BE2C (cell line): Measurements from ENCODE around the gene GDF7.

Experiments used
- DNase-seq: peaks from one replicate; pipeline ENCODE4 v3.0.0-alpha.2; 2020
- H3K27me3 ChIP-seq: fragments of 250-450 bp; sonication (Bioruptor Pico); 2 replicates; pipeline ENCODE4 v1.5.1; 2020; ENCODE audit warnings: mild to moderate bottlenecking
- H3K36me3 ChIP-seq: fragments of 250-450 bp; sonication (Bioruptor Pico); 2 replicates; pipeline ENCODE4 v1.5.1; 2020; ENCODE audit warnings: mild to moderate bottlenecking
- H3K4me1 ChIP-seq: fragments of 250-450 bp; sonication (Bioruptor Pico); 2 replicates; pipeline ENCODE4 v1.5.1; 2020
- H3K4me3 ChIP-seq: 2 replicates; pipeline ENCODE4 v1.5.1; 2011; ENCODE audit warnings: low read depth, low read length
- H3K9me3 ChIP-seq: fragments of 250-450 bp; sonication (Bioruptor Pico); 2 replicates; pipeline ENCODE4 v1.5.1; 2020
- TF ChIP-seq, protein P1 (sequence below): IDR thresholded peaks from 2 replicates; pipeline ENCODE4 v1.5.1; 2012; ENCODE audit warnings: mild to moderate bottlenecking, low read depth, low read length

GDF7 gene

DNA sequence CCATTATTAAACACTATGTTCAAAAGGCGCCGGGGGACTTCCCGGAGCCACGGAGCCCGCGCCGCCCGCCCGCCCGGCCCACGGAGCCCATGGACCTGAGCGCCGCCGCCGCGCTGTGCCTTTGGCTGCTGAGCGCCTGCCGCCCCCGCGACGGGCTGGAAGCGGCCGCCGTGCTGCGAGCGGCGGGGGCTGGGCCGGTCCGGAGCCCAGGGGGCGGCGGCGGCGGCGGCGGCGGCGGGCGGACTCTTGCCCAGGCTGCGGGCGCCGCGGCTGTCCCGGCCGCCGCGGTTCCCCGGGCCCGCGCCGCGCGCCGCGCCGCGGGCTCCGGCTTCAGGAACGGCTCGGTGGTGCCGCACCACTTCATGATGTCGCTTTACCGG lies 197 bp downstream of the GDF7 start:
- no peaks in the 10 kb centered on the region; the same call in 1 of the 2 replicates for H3K4me1 ChIP-seq
- TF ChIP-seq, protein P1, sequence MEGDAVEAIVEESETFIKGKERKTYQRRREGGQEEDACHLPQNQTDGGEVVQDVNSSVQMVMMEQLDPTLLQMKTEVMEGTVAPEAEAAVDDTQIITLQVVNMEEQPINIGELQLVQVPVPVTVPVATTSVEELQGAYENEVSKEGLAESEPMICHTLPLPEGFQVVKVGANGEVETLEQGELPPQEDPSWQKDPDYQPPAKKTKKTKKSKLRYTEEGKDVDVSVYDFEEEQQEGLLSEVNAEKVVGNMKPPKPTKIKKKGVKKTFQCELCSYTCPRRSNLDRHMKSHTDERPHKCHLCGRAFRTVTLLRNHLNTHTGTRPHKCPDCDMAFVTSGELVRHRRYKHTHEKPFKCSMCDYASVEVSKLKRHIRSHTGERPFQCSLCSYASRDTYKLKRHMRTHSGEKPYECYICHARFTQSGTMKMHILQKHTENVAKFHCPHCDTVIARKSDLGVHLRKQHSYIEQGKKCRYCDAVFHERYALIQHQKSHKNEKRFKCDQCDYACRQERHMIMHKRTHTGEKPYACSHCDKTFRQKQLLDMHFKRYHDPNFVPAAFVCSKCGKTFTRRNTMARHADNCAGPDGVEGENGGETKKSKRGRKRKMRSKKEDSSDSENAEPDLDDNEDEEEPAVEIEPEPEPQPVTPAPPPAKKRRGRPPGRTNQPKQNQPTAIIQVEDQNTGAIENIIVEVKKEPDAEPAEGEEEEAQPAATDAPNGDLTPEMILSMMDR: no peak
- no peak for DNase-seq
- peaks cover 81% of the 10 kb centered on the region for H3K27me3 ChIP-seq
- H3K4me3 ChIP-seq: peak overlapping the region; percentile 17; the same call in 1 of the 2 replicates
- H3K9me3 ChIP-seq: no peaks in the 10 kb centered on the region; the same call in 1 of the 2 replicates
- no peaks in the 10 kb centered on the region for H3K36me3 ChIP-seq

DNA sequence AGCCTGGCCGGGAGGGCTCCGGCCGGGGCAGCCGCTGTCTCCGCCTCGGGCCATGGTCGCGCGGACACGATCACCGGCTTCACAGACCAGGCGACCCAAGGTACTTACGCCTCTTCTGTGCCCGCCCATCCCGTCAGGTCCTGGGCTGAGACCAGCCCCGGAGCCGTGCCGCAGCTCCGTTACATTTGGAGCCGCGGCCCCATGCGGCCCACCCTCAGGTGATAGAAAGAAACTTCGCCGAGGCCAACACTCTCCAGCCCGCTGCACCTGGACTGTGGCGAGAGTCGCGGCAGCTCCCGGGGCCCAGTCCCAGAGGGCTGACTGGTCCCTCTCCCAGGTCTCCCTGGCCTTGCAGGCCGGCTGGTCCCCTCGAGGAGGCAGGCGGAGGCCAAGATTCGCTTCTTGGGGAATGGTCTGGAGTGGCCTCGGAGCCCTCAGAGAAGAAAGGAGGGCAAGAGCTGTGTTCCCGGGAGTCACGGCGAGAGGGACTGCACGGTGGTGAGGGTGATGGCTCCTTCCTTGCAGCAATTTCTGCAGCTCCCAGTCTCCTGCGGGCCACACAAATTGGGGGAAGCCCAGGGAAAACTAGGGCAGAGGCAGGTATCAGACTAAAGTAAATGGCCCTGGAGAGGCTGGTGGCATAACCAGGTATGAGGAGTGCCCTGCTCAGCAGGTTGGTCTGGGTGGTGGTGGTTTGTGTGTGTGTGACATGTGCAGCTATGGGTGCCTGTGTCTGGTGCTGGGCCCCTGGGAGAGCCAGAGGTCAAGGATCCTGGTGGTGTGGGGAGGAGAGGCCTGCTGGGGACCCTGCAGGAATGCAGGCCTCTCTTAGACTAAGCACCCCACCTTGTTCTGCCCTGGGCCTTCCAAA lies 822 bp downstream of the GDF7 start:
- H3K4me1 ChIP-seq: no peaks in the 10 kb centered on the region; the same call in 1 of the 2 replicates
- H3K4me3 ChIP-seq: peak overlapping the region; percentile 17; the same call in 1 of the 2 replicates
- no peak for DNase-seq
- H3K36me3 ChIP-seq: no peaks in the 10 kb centered on the region
- no peaks in the 10 kb centered on the region; the same call in 1 of the 2 replicates for H3K9me3 ChIP-seq
- TF ChIP-seq, protein P1: no peak
- peaks cover 79% of the 10 kb centered on the region for H3K27me3 ChIP-seq

DNA sequence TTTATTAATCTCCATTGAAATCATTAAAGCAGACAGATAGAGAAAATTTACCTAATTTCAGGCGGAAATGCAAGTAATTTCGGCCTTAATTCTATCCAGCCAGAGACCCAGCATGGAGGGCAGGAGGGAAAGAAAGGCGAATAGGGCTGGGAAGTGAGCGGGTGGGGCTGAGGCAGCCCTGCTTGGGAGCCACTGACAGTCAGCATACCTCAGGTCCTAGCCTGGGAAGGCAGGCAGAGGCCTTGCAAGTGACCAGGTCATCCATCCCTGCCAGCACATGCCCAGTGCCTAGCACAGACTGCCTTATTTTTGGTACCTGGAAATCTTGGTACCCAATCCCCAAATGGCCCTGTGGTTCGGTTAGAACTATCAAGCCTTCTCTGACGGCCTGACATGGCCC lies 1.5 kb downstream of the GDF7 start:
- Histone ChIP-seq H3K4me1 (no peaks in the 10 kb centered on the region; the same call in 1 of the 2 replicates), H3K9me3 (no peaks in the 10 kb centered on the region; the same call in 1 of the 2 replicates), H3K36me3 (no peaks in the 10 kb centered on the region), H3K4me3 (no peak overlapping the region), H3K27me3 (peaks cover 75% of the 10 kb centered on the region)
- TF ChIP-seq, protein P1: no peak
- DNase-seq: no peak

DNA sequence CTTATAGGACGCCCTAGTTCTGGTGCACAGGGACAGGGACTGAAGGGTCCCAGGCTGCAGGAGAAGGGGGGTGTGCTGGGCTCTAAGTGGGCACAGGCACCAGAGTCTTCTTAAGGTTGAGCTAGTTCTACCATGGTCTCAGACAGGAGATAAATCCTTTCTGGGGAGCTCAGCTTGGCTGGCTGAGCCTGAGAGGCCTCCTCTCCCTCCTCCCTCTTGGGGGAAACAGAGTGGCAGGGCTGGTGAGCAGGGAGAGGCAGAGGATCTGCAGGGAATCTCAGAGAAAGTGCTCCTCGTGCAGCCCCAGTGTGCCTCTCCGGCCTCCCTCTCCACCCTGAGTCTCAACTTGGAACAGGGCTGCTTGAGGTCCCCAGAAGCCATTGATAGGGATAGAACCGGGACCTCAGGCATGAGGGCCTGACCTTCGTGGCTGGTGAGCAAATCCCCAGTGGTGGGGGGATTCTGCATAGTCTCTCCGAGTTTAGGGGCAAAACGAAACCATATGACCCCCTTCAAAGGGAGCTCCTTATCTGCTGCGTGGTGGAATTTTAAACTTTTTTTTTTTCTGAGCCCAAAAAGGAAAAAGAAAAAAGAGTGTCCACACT lies 2.0 kb downstream of the GDF7 start:
- DNase-seq: no peak
- Histone ChIP-seq H3K27me3 (peaks cover 70% of the 10 kb centered on the region), H3K9me3 (no peaks in the 10 kb centered on the region; the same call in 1 of the 2 replicates), H3K4me1 (no peaks in the 10 kb centered on the region; the same call in 1 of the 2 replicates), H3K36me3 (no peaks in the 10 kb centered on the region), H3K4me3 (no peak overlapping the region)
- TF ChIP-seq, protein P1: no peak

DNA sequence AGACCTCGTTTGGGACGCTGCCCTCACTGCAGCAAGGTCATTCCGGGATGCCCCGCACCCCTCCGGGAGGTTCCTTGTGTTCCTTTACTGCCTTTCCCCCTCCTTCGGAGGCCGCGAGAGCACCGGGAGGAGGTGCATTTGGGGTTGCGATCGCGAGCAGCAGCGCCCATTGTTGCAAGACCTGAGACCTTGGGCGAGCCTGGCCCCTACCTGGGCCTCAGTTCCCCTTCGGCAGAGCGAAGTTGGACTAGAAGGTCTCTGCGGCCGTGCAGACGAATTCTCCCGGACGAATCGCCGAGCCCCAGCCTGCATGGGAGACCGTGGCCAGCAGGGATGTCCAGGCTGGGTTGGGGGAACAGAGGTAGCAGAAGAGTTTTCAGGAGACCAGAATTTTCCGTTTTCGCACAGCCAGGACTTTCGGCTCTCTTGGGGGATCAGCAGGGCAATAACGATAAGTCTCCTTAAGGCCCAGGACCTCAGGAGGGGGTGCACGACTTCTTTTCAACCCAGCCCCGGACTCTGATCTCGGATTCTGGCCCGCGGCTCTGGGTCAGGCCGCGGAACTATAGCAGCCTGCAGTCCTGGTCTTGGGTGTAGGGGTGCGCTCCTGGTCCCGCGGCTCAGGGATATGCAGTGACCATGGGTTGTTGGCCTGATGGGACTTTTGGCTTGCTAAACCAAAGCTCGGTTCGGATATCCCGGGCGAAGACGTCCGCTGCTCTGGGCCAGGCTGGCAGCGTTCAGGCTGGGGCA lies 2.8 kb downstream of the GDF7 start:
- Histone ChIP-seq H3K4me1 (no peaks in the 10 kb centered on the region; the same call in 1 of the 2 replicates), H3K9me3 (no peaks in the 10 kb centered on the region; the same call in 1 of the 2 replicates), H3K4me3 (no peak overlapping the region), H3K27me3 (peaks cover 62% of the 10 kb centered on the region), H3K36me3 (no peaks in the 10 kb centered on the region)
- no peak for DNase-seq
- TF ChIP-seq, protein P1: no peak
